Loucy (cell line): ENCODE results near the gene PRDM11.

Source experiments
- CTCF ChIP-seq: fragments of 200-600 bp; sonication (generic); conservative IDR thresholded peaks from 2 replicates; pipeline ENCODE4 v1.5.1; 2014; ENCODE audit warnings: mild to moderate bottlenecking, antibody characterized with exemption, low read length
- EZH2phosphoT487 ChIP-seq: fragments of 200-600 bp; IDR thresholded peaks from 2 replicates; pipeline ENCODE4 v1.6.1; 2018; ENCODE audit warnings: antibody characterized with exemption, mild to moderate bottlenecking, moderate library complexity, borderline replicate concordance

DNA sequence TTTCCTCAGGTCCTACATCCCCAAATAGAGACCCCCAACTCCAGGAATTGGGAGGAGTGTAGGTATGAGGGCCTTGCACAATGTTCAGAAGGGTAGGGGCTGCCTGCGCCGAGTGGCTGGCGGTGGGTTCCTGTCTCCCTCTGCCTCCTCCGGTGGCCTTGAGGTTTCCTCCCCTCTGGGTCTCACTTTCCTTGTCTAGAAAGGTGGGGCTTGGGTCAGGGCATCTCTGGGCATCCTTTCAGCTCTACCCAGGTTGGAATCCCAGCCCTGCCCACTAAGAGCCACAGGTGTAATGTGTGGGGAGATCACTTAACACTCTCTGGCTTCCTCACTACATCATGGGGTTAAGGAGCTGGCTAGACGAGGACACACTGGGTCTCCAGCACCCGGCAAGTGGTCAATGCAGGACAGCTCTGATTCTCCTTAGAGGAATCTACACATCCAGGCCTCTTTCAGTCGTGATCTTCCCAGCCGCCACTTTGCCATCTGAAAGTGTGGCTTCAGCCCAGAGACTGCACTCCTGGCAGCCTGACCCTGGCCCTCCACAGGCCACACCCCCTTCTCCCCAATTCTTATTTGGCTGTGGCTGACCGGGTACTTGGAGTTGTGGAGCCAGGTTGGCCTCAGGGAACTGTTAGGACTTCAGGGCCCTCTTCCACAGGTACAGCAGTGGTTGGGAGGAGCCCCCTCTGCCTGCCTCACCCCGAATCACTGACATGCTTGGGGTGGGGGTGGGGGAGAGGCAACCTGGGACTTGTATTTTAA lies 22.1 kb downstream of the PRDM11 start:
- TF ChIP-seq EZH2phosphoT487 (no peak), CTCF (no peak)
